ENCODE results near the gene SLC22A4.
A peak's percentile ranks its signal among the peaks of the same experiment; 100 is the strongest.

SLC22A4 gene

DNA sequence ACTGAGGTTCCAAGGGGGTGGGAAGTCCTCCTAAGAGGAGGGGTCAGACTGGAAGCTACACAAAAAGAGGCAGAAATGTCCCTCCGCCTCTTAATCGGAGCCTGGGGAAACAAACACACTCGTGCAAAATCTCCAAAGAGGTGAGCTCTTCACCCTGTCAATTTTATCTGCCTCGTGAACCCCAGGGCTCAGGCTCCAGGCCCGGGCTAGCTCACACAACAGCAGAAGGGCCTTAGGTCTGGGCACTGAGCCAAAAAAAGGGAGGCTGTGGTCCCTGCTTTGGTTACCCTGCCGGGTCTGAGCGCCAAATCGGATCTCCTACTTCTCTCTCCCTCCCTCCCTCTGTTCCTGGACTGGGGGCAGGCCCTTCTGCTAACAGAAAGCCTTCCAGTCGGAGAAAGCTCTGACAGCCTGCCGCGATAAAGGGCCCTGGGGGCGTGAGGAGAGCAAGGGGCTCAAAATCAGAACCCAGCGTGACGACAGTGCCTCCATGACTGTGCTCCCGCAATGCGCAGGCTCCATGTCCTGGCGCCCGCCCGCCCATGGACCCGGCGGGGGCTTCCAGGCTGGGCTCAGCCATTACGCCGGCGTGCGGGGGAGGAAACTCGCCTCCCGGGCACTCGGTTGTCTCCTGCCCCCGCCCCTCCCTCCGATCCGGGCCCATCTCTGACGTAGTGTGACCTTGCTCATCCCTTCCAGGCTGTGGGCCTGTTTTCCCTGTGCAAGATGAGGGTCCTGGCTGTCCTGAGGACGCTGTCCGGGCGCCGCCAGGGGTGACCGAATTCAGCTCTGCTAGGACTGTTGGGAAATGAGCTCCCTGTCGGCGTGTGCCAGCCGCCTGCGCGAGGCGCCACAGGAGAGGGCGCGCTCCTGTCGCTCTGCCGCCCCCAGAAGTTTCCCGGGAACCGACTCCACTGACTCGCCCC, 865 bp upstream of the SLC22A4 start:
- TF ChIP-seq EGR1 (IDR thresholded peaks at IDR 0.05) (peak; percentile 87), CREB1 (IDR thresholded peaks at IDR 0.05; ENCODE audit: low read depth) (0 out of 2 replicates have a peak, but pooled peaks have one; percentile 7), TCF12 (IDR thresholded peaks at IDR 0.05; ENCODE audit: low read depth) (no peak), NFIC (IDR thresholded peaks at IDR 0.05) (peak; percentile 82), TAF1 (IDR thresholded peaks at IDR 0.05; ENCODE audit: low read depth) (peak; percentile 23; the same call in 1 of the 2 replicates), CEBPB (IDR thresholded peaks at IDR 0.05) (peak; percentile 33; the same call in 1 of the 2 replicates), FOXM1 (IDR thresholded peaks at IDR 0.05; ENCODE audit: borderline replicate concordance, low read depth) (no peak), YY1 (IDR thresholded peaks at IDR 0.05; ENCODE audit: low read depth) (peak; percentile 86), ZBTB7A (IDR thresholded peaks at IDR 0.05; ENCODE audit: low read depth) (peak; percentile 73), EP300 (IDR thresholded peaks at IDR 0.05; ENCODE audit: borderline replicate concordance) (no peak), RAD21 (IDR thresholded peaks at IDR 0.05; ENCODE audit: low read depth) (no peak)
- TF ChIP-seq, protein P1, sequence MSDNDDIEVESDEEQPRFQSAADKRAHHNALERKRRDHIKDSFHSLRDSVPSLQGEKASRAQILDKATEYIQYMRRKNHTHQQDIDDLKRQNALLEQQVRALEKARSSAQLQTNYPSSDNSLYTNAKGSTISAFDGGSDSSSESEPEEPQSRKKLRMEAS (IDR thresholded peaks at IDR 0.05): 0 out of 2 replicates have a peak, but pooled peaks have one; percentile 62
- TF ChIP-seq, protein P2, sequence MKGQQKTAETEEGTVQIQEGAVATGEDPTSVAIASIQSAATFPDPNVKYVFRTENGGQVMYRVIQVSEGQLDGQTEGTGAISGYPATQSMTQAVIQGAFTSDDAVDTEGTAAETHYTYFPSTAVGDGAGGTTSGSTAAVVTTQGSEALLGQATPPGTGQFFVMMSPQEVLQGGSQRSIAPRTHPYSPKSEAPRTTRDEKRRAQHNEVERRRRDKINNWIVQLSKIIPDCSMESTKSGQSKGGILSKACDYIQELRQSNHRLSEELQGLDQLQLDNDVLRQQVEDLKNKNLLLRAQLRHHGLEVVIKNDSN (IDR thresholded peaks at IDR 0.05): no peak

DNA sequence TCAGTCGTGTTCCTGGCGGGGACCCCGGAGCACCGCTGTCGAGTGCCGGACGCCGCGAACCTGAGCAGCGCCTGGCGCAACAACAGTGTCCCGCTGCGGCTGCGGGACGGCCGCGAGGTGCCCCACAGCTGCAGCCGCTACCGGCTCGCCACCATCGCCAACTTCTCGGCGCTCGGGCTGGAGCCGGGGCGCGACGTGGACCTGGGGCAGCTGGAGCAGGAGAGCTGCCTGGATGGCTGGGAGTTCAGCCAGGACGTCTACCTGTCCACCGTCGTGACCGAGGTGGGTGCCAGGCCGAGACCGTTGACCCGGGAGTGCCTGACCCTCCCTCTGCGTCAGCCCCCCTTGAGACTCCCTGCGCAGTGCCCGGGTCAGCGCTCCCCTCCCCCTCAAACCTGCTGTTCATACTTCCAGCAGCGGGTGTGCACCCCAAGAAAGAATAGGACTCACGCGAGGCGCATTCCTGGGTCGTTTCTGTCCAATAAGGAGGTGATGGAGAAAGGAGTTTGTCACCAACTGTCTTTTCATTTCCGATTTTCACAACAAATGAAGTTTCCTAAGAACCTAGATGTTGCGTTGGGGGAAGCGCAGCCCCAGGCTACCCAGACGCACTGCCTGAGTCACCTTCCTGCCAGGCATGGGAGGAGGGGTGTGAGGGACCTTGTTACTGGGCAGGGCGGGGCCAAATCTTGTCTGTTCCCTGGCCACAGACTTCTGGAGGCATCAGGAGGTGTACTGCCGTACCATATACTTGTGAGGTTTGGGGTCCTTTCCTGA, 722 bp downstream of the SLC22A4 start:
- TF ChIP-seq, protein P1 (IDR thresholded peaks at IDR 0.05): peak; percentile 53; the same call in 1 of the 2 replicates
- TF ChIP-seq RAD21 (IDR thresholded peaks at IDR 0.05; ENCODE audit: low read depth): no peak

DNA sequence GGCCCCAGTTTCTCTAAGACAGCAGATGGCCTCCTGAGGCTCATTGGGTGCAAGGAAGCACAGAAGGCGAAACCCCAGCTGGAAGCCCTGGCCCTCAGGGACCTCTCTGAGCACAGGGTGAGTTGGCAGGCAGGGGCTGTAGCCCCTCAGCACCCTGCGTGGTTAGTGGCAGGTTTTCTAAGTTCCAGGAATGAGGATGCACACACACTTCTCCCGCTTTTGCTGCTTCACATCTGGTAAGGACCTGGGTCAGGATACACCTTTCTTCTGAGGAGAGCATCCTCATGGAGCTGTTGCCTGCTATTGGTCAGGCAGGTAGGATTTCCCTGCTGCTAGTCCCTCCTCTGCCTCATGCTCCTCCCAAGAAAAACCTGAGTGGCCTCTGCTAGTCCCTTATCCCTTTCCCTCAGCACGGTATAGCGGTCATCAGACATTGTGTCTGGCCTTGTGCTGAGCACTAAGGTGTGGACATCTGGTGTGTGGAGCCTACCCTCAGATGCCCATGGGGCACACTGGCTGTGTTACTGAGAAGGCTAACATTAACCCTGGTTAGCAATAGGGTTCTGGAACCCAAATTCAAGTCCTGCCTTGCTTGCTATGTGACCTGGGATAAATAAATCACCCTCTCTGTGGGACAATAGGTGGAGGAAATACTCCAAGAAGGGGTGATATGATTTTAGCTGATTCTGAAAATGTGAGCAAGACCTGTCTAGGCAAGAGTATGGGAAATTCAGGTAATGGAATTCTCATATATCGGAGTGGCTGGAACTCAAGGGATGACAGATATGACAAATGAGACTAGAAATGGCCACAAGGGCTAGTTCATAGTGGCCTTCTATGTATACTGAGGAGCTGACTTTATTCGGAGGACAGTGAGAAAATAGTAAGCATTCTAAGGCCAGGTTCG, 1.6 kb downstream of the SLC22A4 start:
- TF ChIP-seq EP300 (IDR thresholded peaks at IDR 0.05; ENCODE audit: borderline replicate concordance) (no peak), CREB1 (IDR thresholded peaks at IDR 0.05; ENCODE audit: low read depth) (no peak), RAD21 (IDR thresholded peaks at IDR 0.05; ENCODE audit: low read depth) (no peak), TCF12 (IDR thresholded peaks at IDR 0.05; ENCODE audit: low read depth) (no peak), NFIC (IDR thresholded peaks at IDR 0.05) (no peak), YY1 (IDR thresholded peaks at IDR 0.05; ENCODE audit: low read depth) (no peak), CEBPB (IDR thresholded peaks at IDR 0.05) (no peak), ZBTB7A (IDR thresholded peaks at IDR 0.05; ENCODE audit: low read depth) (no peak), TAF1 (IDR thresholded peaks at IDR 0.05; ENCODE audit: low read depth) (no peak), FOXM1 (IDR thresholded peaks at IDR 0.05; ENCODE audit: borderline replicate concordance, low read depth) (no peak), TEAD4 (IDR thresholded peaks at IDR 0.05) (no peak)
- TF ChIP-seq, protein P1 (IDR thresholded peaks at IDR 0.05): no peak
- TF ChIP-seq, protein P2 (IDR thresholded peaks at IDR 0.05): no peak

DNA sequence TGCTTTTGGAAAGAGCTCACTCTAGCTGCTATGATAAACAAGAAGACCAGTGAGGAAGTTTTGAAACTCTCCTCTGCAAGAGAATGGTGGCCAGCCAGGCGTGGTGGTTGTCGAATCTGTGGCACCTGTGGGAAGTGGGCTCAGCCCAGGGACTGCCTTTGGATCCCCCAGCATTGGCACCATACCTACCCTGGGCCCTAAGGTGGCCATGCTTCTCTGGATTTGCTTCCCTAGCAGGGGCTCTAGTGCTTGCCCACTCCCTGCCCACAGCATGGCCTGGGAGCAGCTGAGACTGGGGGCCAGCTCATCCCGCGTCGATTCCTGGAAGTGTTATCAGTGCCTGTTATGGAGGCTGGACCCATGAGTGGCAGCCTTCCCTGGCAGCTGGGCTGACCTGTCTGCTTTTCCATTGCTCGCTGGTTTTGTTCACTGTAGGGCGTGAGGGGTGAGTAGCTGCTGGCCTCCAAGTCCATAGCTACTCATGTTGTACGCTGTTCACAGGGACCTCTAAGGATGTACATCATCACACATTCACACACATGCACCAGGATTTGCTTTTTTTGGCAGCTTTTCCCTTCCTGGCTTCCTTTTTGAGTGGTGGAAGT, 2.3 kb downstream of the SLC22A4 start:
- no peak for TF ChIP-seq TCF12 (IDR thresholded peaks at IDR 0.05; ENCODE audit: low read depth)

DNA sequence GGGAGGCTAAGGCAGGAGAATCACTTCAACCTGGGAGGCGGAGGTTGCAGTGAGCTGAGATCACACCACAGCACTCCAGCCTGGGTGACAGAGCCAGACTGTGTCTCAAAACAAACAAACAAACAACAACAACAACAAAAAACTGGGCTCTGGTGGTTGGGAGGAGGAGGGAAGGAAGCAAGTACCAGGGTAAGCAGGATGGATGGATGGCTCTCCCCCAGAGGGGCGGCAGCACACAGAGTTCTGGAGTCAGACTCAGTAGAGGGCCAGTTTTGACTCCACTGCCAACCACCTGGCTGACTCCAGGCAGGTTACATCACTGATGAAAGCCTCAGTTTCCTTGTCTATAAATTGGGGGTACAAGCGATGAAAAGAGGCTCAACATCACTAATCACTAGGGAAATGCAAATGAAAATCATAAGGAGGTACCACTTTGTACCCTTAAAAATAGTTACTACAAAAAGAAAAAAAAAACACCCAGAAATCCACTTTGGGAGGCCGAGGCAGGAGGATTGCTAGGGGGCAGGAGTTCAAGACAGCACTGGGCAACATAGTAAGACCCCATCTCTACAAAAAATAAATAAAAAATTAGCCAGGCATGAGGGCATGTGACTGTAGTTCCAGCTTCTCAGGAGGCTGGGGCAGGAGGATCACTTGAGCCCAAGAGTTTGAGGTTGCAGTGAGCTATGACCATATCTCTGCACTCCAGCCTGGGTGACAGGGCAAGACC, 3.2 kb downstream of the SLC22A4 start:
- TF ChIP-seq TAF1 (IDR thresholded peaks at IDR 0.05; ENCODE audit: low read depth) (no peak), FOXM1 (IDR thresholded peaks at IDR 0.05; ENCODE audit: borderline replicate concordance, low read depth) (no peak), RAD21 (IDR thresholded peaks at IDR 0.05; ENCODE audit: low read depth) (no peak), TCF12 (IDR thresholded peaks at IDR 0.05; ENCODE audit: low read depth) (no peak), TEAD4 (IDR thresholded peaks at IDR 0.05) (no peak), NFIC (IDR thresholded peaks at IDR 0.05) (no peak), EP300 (IDR thresholded peaks at IDR 0.05; ENCODE audit: borderline replicate concordance) (no peak), ZBTB7A (IDR thresholded peaks at IDR 0.05; ENCODE audit: low read depth) (no peak), YY1 (IDR thresholded peaks at IDR 0.05; ENCODE audit: low read depth) (no peak), CEBPB (IDR thresholded peaks at IDR 0.05) (no peak), CREB1 (IDR thresholded peaks at IDR 0.05; ENCODE audit: low read depth) (no peak), EGR1 (IDR thresholded peaks at IDR 0.05) (no peak)
- TF ChIP-seq, protein P1 (IDR thresholded peaks at IDR 0.05): no peak
- TF ChIP-seq, protein P3, sequence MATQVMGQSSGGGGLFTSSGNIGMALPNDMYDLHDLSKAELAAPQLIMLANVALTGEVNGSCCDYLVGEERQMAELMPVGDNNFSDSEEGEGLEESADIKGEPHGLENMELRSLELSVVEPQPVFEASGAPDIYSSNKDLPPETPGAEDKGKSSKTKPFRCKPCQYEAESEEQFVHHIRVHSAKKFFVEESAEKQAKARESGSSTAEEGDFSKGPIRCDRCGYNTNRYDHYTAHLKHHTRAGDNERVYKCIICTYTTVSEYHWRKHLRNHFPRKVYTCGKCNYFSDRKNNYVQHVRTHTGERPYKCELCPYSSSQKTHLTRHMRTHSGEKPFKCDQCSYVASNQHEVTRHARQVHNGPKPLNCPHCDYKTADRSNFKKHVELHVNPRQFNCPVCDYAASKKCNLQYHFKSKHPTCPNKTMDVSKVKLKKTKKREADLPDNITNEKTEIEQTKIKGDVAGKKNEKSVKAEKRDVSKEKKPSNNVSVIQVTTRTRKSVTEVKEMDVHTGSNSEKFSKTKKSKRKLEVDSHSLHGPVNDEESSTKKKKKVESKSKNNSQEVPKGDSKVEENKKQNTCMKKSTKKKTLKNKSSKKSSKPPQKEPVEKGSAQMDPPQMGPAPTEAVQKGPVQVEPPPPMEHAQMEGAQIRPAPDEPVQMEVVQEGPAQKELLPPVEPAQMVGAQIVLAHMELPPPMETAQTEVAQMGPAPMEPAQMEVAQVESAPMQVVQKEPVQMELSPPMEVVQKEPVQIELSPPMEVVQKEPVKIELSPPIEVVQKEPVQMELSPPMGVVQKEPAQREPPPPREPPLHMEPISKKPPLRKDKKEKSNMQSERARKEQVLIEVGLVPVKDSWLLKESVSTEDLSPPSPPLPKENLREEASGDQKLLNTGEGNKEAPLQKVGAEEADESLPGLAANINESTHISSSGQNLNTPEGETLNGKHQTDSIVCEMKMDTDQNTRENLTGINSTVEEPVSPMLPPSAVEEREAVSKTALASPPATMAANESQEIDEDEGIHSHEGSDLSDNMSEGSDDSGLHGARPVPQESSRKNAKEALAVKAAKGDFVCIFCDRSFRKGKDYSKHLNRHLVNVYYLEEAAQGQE (IDR thresholded peaks at IDR 0.05; ENCODE audit: low read depth): no peak
- TF ChIP-seq, protein P2 (IDR thresholded peaks at IDR 0.05): no peak

Data from Ishikawa (cell line).